Activated T-cell treated with anti-CD3 and anti-CD28 coated beads, Interleukin-2, amount 50 U/mL, for 24 hours (primary cell): ENCODE results near the gene ATOH8.

ENCODE experiments used
- DNase-seq: peaks from one replicate; pipeline ENCODE4 v3.0.0-alpha.2; 2020
- H3K27ac Mint-ChIP-seq: 2 replicates; pipeline ENCODE4 v1.8.0; 2020; ENCODE audit warnings: mild to moderate bottlenecking, mixed read lengths
- H3K27me3 Mint-ChIP-seq: 2 replicates; pipeline ENCODE4 v1.8.0; 2020; ENCODE audit warnings: mixed read lengths
- H3K36me3 Mint-ChIP-seq: 2 replicates; pipeline ENCODE4 v1.8.0; 2020; ENCODE audit warnings: low read depth, mixed read lengths
- H3K4me1 Mint-ChIP-seq: 2 replicates; pipeline ENCODE4 v1.8.0; 2020; ENCODE audit warnings: low read depth, mixed read lengths
- H3K4me3 Mint-ChIP-seq: 2 replicates; pipeline ENCODE4 v1.8.0; 2020; ENCODE audit warnings: mild to moderate bottlenecking, moderate library complexity, mixed read lengths
- H3K9me3 Mint-ChIP-seq: 2 replicates; pipeline ENCODE4 v1.8.0; 2020; ENCODE audit warnings: mixed read lengths

Gene ATOH8

GRCh38 chr2:85796341-85797262 is 42.8 kb downstream of the ATOH8 start:
- Mint-ChIP-seq H3K36me3 (no peaks in the 10 kb centered on the region), H3K4me3 (no peak overlapping the region), H3K4me1 (no peaks in the 10 kb centered on the region), H3K9me3 (no peaks in the 10 kb centered on the region), H3K27me3 (peaks cover 7% of the 10 kb centered on the region), H3K27ac (no peak overlapping the region)
- no peak for DNase-seq

GRCh38 chr2:85797263-85797660 is 43.5 kb downstream of the ATOH8 start:
- H3K4me1 Mint-ChIP-seq = no peaks in the 10 kb centered on the region
- H3K27me3 Mint-ChIP-seq = peaks cover 7% of the 10 kb centered on the region
- DNase-seq = no peak
- H3K36me3 Mint-ChIP-seq = no peaks in the 10 kb centered on the region
- no peak overlapping the region for H3K27ac Mint-ChIP-seq
- H3K4me3 Mint-ChIP-seq = no peak overlapping the region
- no peaks in the 10 kb centered on the region for H3K9me3 Mint-ChIP-seq

- Mint-ChIP-seq H3K27me3 (peaks cover 7% of the 10 kb centered on the region), H3K4me1 (no peaks in the 10 kb centered on the region), H3K4me3 (no peak overlapping the region), H3K27ac (no peak overlapping the region), H3K9me3 (no peaks in the 10 kb centered on the region), H3K36me3 (no peaks in the 10 kb centered on the region)
- DNase-seq = no peak
These were observed 44.1 kb downstream of the ATOH8 start for GRCh38 chr2:85797921-85798320.

GRCh38 chr2:85799215-85799956 is 45.6 kb downstream of the ATOH8 start:
- H3K27ac Mint-ChIP-seq = no peak overlapping the region
- H3K9me3 Mint-ChIP-seq = no peaks in the 10 kb centered on the region
- DNase-seq = peak; percentile 24
- peaks cover 7% of the 10 kb centered on the region for H3K27me3 Mint-ChIP-seq
- peaks cover 9% of the 10 kb centered on the region for H3K4me1 Mint-ChIP-seq
- no peaks in the 10 kb centered on the region for H3K36me3 Mint-ChIP-seq
- no peak overlapping the region for H3K4me3 Mint-ChIP-seq

GRCh38 chr2:85800586-85800985 is 46.8 kb downstream of the ATOH8 start:
- H3K4me1 Mint-ChIP-seq = peaks cover 14% of the 10 kb centered on the region
- H3K36me3 Mint-ChIP-seq = no peaks in the 10 kb centered on the region
- peaks cover 7% of the 10 kb centered on the region for H3K27me3 Mint-ChIP-seq
- no peak for DNase-seq
- no peak overlapping the region for H3K27ac Mint-ChIP-seq
- no peaks in the 10 kb centered on the region for H3K9me3 Mint-ChIP-seq
- H3K4me3 Mint-ChIP-seq = no peak overlapping the region

GRCh38 chr2:85801871-85802270 is 48.1 kb downstream of the ATOH8 start:
- no peaks in the 10 kb centered on the region for H3K36me3 Mint-ChIP-seq
- DNase-seq = no peak
- H3K27ac Mint-ChIP-seq = no peak overlapping the region
- no peaks in the 10 kb centered on the region for H3K9me3 Mint-ChIP-seq
- peaks cover 14% of the 10 kb centered on the region for H3K4me1 Mint-ChIP-seq
- no peak overlapping the region for H3K4me3 Mint-ChIP-seq
- H3K27me3 Mint-ChIP-seq = peaks cover 7% of the 10 kb centered on the region

GRCh38 chr2:85802354-85803103 is 48.7 kb downstream of the ATOH8 start:
- no peak overlapping the region for H3K4me3 Mint-ChIP-seq
- H3K4me1 Mint-ChIP-seq = peaks cover 14% of the 10 kb centered on the region
- H3K36me3 Mint-ChIP-seq = no peaks in the 10 kb centered on the region
- no peak overlapping the region for H3K27ac Mint-ChIP-seq
- H3K27me3 Mint-ChIP-seq = peaks cover 7% of the 10 kb centered on the region
- peak; percentile 11 for DNase-seq
- no peaks in the 10 kb centered on the region for H3K9me3 Mint-ChIP-seq

GRCh38 chr2:85803704-85804425 is 50.1 kb downstream of the ATOH8 start:
- H3K4me3 Mint-ChIP-seq = no peak overlapping the region
- H3K9me3 Mint-ChIP-seq = no peaks in the 10 kb centered on the region
- no peaks in the 10 kb centered on the region for H3K36me3 Mint-ChIP-seq
- H3K4me1 Mint-ChIP-seq = peaks cover 14% of the 10 kb centered on the region
- DNase-seq = no peak
- peaks cover 6% of the 10 kb centered on the region for H3K27me3 Mint-ChIP-seq
- no peak overlapping the region for H3K27ac Mint-ChIP-seq

- H3K36me3 Mint-ChIP-seq = no peaks in the 10 kb centered on the region
- H3K27me3 Mint-ChIP-seq = peaks cover 1% of the 10 kb centered on the region
- no peak overlapping the region for H3K4me3 Mint-ChIP-seq
- H3K27ac Mint-ChIP-seq = no peak overlapping the region
- DNase-seq = peak; percentile 34
- H3K4me1 Mint-ChIP-seq = peaks cover 14% of the 10 kb centered on the region
- H3K9me3 Mint-ChIP-seq = no peaks in the 10 kb centered on the region
These were observed 50.8 kb downstream of the ATOH8 start for GRCh38 chr2:85804583-85804982.

GRCh38 chr2:85806358-85807118 is 52.7 kb downstream of the ATOH8 start:
- Mint-ChIP-seq H3K4me1 (peaks cover 14% of the 10 kb centered on the region), H3K27me3 (peaks cover 4% of the 10 kb centered on the region), H3K9me3 (no peaks in the 10 kb centered on the region), H3K27ac (no peak overlapping the region), H3K4me3 (no peak overlapping the region), H3K36me3 (no peaks in the 10 kb centered on the region)
- no peak for DNase-seq

- Mint-ChIP-seq H3K36me3 (no peaks in the 10 kb centered on the region), H3K4me1 (peaks cover 14% of the 10 kb centered on the region), H3K27ac (no peak overlapping the region), H3K27me3 (peaks cover 4% of the 10 kb centered on the region), H3K4me3 (no peak overlapping the region), H3K9me3 (no peaks in the 10 kb centered on the region)
- peak; percentile 18 for DNase-seq
These were observed 54.0 kb downstream of the ATOH8 start for GRCh38 chr2:85807756-85808155.

GRCh38 chr2:85810371-85811179 is 56.8 kb downstream of the ATOH8 start:
- Mint-ChIP-seq H3K36me3 (no peaks in the 10 kb centered on the region), H3K9me3 (no peaks in the 10 kb centered on the region), H3K4me3 (no peak overlapping the region), H3K4me1 (no peaks in the 10 kb centered on the region), H3K27ac (no peak overlapping the region), H3K27me3 (peaks cover 12% of the 10 kb centered on the region)
- DNase-seq = peak; percentile 17
